ENCODE results near the gene PRELP. TPM values are rescaled to one million over a fixed set of nuclear protein-coding genes. Genes with fewer than 3 reads are reported as not detected.

PRELP gene
- total RNA-seq, 1 donor from 2014 or later, result 2.9 TPM

GRCh38 chr1:203470240-203470639, 5.4 kb upstream of the PRELP start:
- H3K36me3 Mint-ChIP-seq (ENCODE audit: low read depth), result no peaks in the 10 kb centered on the region
- H3K27me3 Mint-ChIP-seq (ENCODE audit: low read depth), result no peaks in the 10 kb centered on the region
- H3K4me3 Mint-ChIP-seq, result no peak overlapping the region
- H3K4me1 Mint-ChIP-seq, result peaks cover 30% of the 10 kb centered on the region
- no peaks in the 10 kb centered on the region for H3K9me3 Mint-ChIP-seq
- H3K27ac Mint-ChIP-seq (ENCODE audit: unreplicated experiment), result no peak overlapping the region
- no peak for DNase-seq (ENCODE audit: low read depth, low spot score)
- no peak for TF ChIP-seq CTCF (conservative IDR thresholded peaks at IDR 0.05)

GRCh38 chr1:203471841-203472240, 3.8 kb upstream of the PRELP start:
- no peaks in the 10 kb centered on the region for H3K27me3 Mint-ChIP-seq (ENCODE audit: low read depth)
- no peak for DNase-seq (ENCODE audit: low read depth, low spot score)
- H3K4me1 Mint-ChIP-seq, result peaks cover 27% of the 10 kb centered on the region
- no peaks in the 10 kb centered on the region for H3K36me3 Mint-ChIP-seq (ENCODE audit: low read depth)
- TF ChIP-seq CTCF (conservative IDR thresholded peaks at IDR 0.05), result no peak
- H3K27ac Mint-ChIP-seq (ENCODE audit: unreplicated experiment), result no peak overlapping the region
- H3K9me3 Mint-ChIP-seq, result no peaks in the 10 kb centered on the region
- H3K4me3 Mint-ChIP-seq, result no peak overlapping the region

- Mint-ChIP-seq H3K9me3 (no peaks in the 10 kb centered on the region), H3K4me3 (no peak overlapping the region), H3K36me3 (ENCODE audit: low read depth) (no peaks in the 10 kb centered on the region), H3K4me1 (peaks cover 26% of the 10 kb centered on the region), H3K27ac (ENCODE audit: unreplicated experiment) (no peak overlapping the region), H3K27me3 (ENCODE audit: low read depth) (no peaks in the 10 kb centered on the region)
- TF ChIP-seq CTCF (conservative IDR thresholded peaks at IDR 0.05), result no peak
- no peak for DNase-seq (ENCODE audit: low read depth, low spot score)
Observed at GRCh38 chr1:203473281-203473680, 2.3 kb upstream of the PRELP start.

GRCh38 chr1:203473781-203474305, 1.8 kb upstream of the PRELP start:
- Mint-ChIP-seq H3K27me3 (ENCODE audit: low read depth) (no peaks in the 10 kb centered on the region), H3K4me1 (peaks cover 29% of the 10 kb centered on the region), H3K36me3 (ENCODE audit: low read depth) (no peaks in the 10 kb centered on the region), H3K9me3 (no peaks in the 10 kb centered on the region), H3K27ac (ENCODE audit: unreplicated experiment) (no peak overlapping the region), H3K4me3 (no peak overlapping the region)
- TF ChIP-seq CTCF (conservative IDR thresholded peaks at IDR 0.05), result no peak
- DNase-seq (ENCODE audit: low read depth, low spot score), result no peak

- H3K36me3 Mint-ChIP-seq (ENCODE audit: low read depth), result no peaks in the 10 kb centered on the region
- no peaks in the 10 kb centered on the region for H3K27me3 Mint-ChIP-seq (ENCODE audit: low read depth)
- no peak for DNase-seq (ENCODE audit: low read depth, low spot score)
- H3K9me3 Mint-ChIP-seq, result no peaks in the 10 kb centered on the region
- no peak for TF ChIP-seq CTCF (conservative IDR thresholded peaks at IDR 0.05)
- H3K4me1 Mint-ChIP-seq, result peaks cover 38% of the 10 kb centered on the region
- H3K27ac Mint-ChIP-seq (ENCODE audit: unreplicated experiment), result peak overlapping the region; percentile 87
- peak overlapping the region; percentile 2 for H3K4me3 Mint-ChIP-seq
Observed at GRCh38 chr1:203476216-203476814, 709 bp downstream of the PRELP start.
